ENCODE results near the gene PHACTR1. TPM values are rescaled to one million over a fixed set of nuclear protein-coding genes. Genes with fewer than 3 reads are reported as not detected.

Gene PHACTR1
- total RNA-seq, 1 experiment from 2014 or later = 0.05 TPM

GRCh38 chr6:12767016-12767415 is 50.4 kb downstream of the PHACTR1 start:
- Histone ChIP-seq H3K27me3 (ENCODE audit: control insufficient read depth, insufficient read depth, low read length) (peaks cover 7% of the 10 kb centered on the region; the same call in 1 of the 2 replicates), H3K9me3 (ENCODE audit: control insufficient read depth, insufficient read depth, low read depth, low read length) (no peaks in the 10 kb centered on the region), H3K4me1 (ENCODE audit: control insufficient read depth, insufficient read depth, low read length) (no peaks in the 10 kb centered on the region), H3K4me3 (ENCODE audit: low read depth in 2 of 2, low read length in 2 of 2) (no peak overlapping the region), H3K36me3 (ENCODE audit: control insufficient read depth, insufficient read depth, low read length) (no peaks in the 10 kb centered on the region), H3K27ac (ENCODE audit: low read length) (no peak overlapping the region)
- TF ChIP-seq POLR2AphosphoS5 (IDR thresholded peaks at IDR 0.05; ENCODE audit: low read depth, low read length) = no peak
- TF ChIP-seq SIN3A (IDR thresholded peaks at IDR 0.05; ENCODE audit: borderline replicate concordance, insufficient read depth, low read depth, low read length) = no peak
- TF ChIP-seq, protein P1, sequence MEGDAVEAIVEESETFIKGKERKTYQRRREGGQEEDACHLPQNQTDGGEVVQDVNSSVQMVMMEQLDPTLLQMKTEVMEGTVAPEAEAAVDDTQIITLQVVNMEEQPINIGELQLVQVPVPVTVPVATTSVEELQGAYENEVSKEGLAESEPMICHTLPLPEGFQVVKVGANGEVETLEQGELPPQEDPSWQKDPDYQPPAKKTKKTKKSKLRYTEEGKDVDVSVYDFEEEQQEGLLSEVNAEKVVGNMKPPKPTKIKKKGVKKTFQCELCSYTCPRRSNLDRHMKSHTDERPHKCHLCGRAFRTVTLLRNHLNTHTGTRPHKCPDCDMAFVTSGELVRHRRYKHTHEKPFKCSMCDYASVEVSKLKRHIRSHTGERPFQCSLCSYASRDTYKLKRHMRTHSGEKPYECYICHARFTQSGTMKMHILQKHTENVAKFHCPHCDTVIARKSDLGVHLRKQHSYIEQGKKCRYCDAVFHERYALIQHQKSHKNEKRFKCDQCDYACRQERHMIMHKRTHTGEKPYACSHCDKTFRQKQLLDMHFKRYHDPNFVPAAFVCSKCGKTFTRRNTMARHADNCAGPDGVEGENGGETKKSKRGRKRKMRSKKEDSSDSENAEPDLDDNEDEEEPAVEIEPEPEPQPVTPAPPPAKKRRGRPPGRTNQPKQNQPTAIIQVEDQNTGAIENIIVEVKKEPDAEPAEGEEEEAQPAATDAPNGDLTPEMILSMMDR (IDR thresholded peaks at IDR 0.05) = no peak
- TF ChIP-seq REST (IDR thresholded peaks at IDR 0.05; ENCODE audit: insufficient read depth in 1 of 2, low read depth in 2 of 2, low read length in 1 of 2) = no peak
- no peak for TF ChIP-seq TCF7L2 (IDR thresholded peaks at IDR 0.05; ENCODE audit: low read depth, low read length)
- CTCF ChIA-PET = no interaction called here
- in situ Hi-C loops (cut with HindIII; ENCODE audit: low pct_unique_long_range_greater_than_20kb, low sequenced_read_pairs) = no loop called here
- intact Hi-C loops (cut with micrococcal nuclease; ENCODE audit: unreplicated experiment) = no loop called here
- DNase-seq (ENCODE audit: low read depth, low spot score) (no peak), ATAC-seq (no peak)
- BruUV-seq (replicated peaks) = no TSS peak
- POLR2A ChIA-PET = no interaction called here

DNA sequence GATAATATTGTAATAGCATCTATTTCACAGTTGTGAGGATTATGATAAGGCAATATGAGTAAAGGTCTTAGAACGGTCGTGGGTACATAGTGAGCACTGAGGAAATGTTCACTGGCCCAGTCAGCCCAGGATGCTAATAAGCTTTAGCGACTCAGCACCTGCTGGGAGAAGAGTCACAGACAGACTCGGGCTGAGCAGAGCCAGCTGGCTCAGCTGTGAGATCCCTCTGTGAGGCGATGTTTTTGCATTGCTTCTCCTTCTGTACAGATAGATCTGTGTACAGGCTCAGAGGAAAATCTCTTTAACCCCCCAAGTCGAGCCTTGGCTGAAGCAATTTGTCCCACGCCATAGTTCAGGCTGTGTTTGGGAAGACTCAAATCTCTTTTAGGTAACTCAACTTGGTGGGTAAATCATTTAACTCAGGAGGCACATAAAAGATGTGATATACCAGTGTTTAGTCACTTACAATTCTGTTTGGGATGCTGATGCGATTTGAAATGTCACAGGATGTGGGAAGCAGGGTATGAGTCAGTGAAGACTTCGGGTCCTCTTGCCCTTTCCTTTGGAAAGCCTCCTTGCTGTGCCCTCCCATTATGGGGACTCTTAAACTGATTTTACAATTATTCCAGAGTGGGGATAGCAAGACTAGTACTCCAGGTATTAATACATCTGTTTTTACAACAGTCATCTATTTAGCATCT is 53.1 kb downstream of the PHACTR1 start:
- no peak for ATAC-seq
- intact Hi-C loops (cut with micrococcal nuclease; ENCODE audit: unreplicated experiment) (no loop called here), in situ Hi-C loops (cut with HindIII; ENCODE audit: low pct_unique_long_range_greater_than_20kb, low sequenced_read_pairs) (no loop called here)
- POLR2A ChIA-PET = no interaction called here
- Histone ChIP-seq H3K4me3 (ENCODE audit: low read depth in 2 of 2, low read length in 2 of 2) (no peak overlapping the region), H3K27ac (ENCODE audit: low read length) (no peak overlapping the region), H3K27me3 (ENCODE audit: control insufficient read depth, insufficient read depth, low read length) (peaks cover 10% of the 10 kb centered on the region; the same call in 1 of the 2 replicates), H3K9me3 (ENCODE audit: control insufficient read depth, insufficient read depth, low read depth, low read length) (no peaks in the 10 kb centered on the region), H3K4me1 (ENCODE audit: control insufficient read depth, insufficient read depth, low read length) (no peaks in the 10 kb centered on the region), H3K36me3 (ENCODE audit: control insufficient read depth, insufficient read depth, low read length) (no peaks in the 10 kb centered on the region)
- BruUV-seq (replicated peaks) = no TSS peak
- TF ChIP-seq TCF7L2 (IDR thresholded peaks at IDR 0.05; ENCODE audit: low read depth, low read length) = no peak
- no peak for TF ChIP-seq REST (IDR thresholded peaks at IDR 0.05; ENCODE audit: insufficient read depth in 1 of 2, low read depth in 2 of 2, low read length in 1 of 2)
- TF ChIP-seq, protein P1 (IDR thresholded peaks at IDR 0.05) = no peak
- TF ChIP-seq SIN3A (IDR thresholded peaks at IDR 0.05; ENCODE audit: borderline replicate concordance, insufficient read depth, low read depth, low read length) = no peak
- no peak for TF ChIP-seq POLR2AphosphoS5 (IDR thresholded peaks at IDR 0.05; ENCODE audit: low read depth, low read length)
- CTCF ChIA-PET = no interaction called here
- no peak for DNase-seq (ENCODE audit: low read depth, low spot score)
